Nucleus accumbens (tissue), 56 donors: Measurements from ENCODE around the gene PPP2R5D.
A peak's percentile ranks its signal among the peaks of the same experiment; 100 is the strongest.
"Not testable (repeated sequence)": the region's sequence is repeated elsewhere in the genome, so short reads cannot be mapped to it uniquely, and the experiment has no call there.

ENCODE experiments used
- DNase-seq, 56 donors: peaks; one replicate each; lab custom pipeline; 2025; lab: John Stamatoyannopoulos, UW

PPP2R5D gene

GRCh38 chr6:43020052-43020705 lies 35.8 kb downstream of the PPP2R5D start:
- DNase-seq, result peak in 1 of 56 donors; percentile 9

GRCh38 chr6:43020847-43021246 lies 36.5 kb downstream of the PPP2R5D start:
- peak in 1 of 56 donors; percentile 21 for DNase-seq

GRCh38 chr6:43021270-43022047 lies 37.1 kb downstream of the PPP2R5D start, which contains the start of gene RRP36:
RRP36 (plus strand) TSS chr6:43021623; CDS start chr6:43021655, 32 bp downstream.
- peak in 54 of 56 donors; percentile 14 to 87 (median 68) for DNase-seq

GRCh38 chr6:43024436-43024835 lies 40.1 kb downstream of the PPP2R5D start:
- no peak for DNase-seq

- no peak for DNase-seq
These were observed 42.0 kb downstream of the PPP2R5D start for GRCh38 chr6:43026365-43026764.

GRCh38 chr6:43029120-43029519 lies 44.8 kb downstream of the PPP2R5D start:
- DNase-seq, result no peak

- no peak for DNase-seq
These were observed 48.0 kb downstream of the PPP2R5D start for GRCh38 chr6:43032326-43032725.

GRCh38 chr6:43033496-43034189 lies 49.3 kb downstream of the PPP2R5D start:
- no peak for DNase-seq

- DNase-seq, result no peak
These were observed 49.8 kb downstream of the PPP2R5D start for GRCh38 chr6:43034190-43034525.

GRCh38 chr6:43035495-43036194 lies 51.3 kb downstream of the PPP2R5D start:
- DNase-seq, result no peak

- DNase-seq, result peak in 7 of 56 donors; percentile 8 to 39 (median 28)
These were observed 52.3 kb downstream of the PPP2R5D start for GRCh38 chr6:43036712-43037111.

GRCh38 chr6:43037197-43037596 lies 52.8 kb downstream of the PPP2R5D start:
- DNase-seq, result no peak

GRCh38 chr6:43037706-43038105 lies 53.3 kb downstream of the PPP2R5D start:
- DNase-seq, result no peak

GRCh38 chr6:43038727-43039126 lies 54.4 kb downstream of the PPP2R5D start:
- no peak for DNase-seq

GRCh38 chr6:43040542-43041257 lies 56.3 kb downstream of the PPP2R5D start:
- DNase-seq, result no peak

GRCh38 chr6:43041475-43041874 lies 57.1 kb downstream of the PPP2R5D start:
- not testable (repeated sequence) for DNase-seq

GRCh38 chr6:43043310-43043709 lies 58.9 kb downstream of the PPP2R5D start:
- no peak for DNase-seq

- no peak for DNase-seq
These were observed 61.1 kb downstream of the PPP2R5D start for GRCh38 chr6:43045371-43045930.

- DNase-seq, result no peak
These were observed 63.6 kb downstream of the PPP2R5D start for GRCh38 chr6:43047998-43048397.

GRCh38 chr6:43050981-43051380 lies 66.6 kb downstream of the PPP2R5D start:
- DNase-seq, result no peak
